ENCODE measurements around the gene LYG1. TPM values are rescaled to one million over a fixed set of nuclear protein-coding genes. Genes with fewer than 3 reads are reported as not detected.

The LYG1 gene
- total RNA-seq, 1 experiment from 2014 or later = 0.93 TPM

GRCh38 chr2:99259465-99259864 is 41.5 kb downstream of the LYG1 start:
- Histone ChIP-seq H3K4me3 (ENCODE audit: low read depth, low read length) (no peak overlapping the region), H3K9me3 (no peaks in the 10 kb centered on the region), H3K36me3 (ENCODE audit: control insufficient read depth, insufficient read depth, low read length) (no peaks in the 10 kb centered on the region), H3K4me1 (no peaks in the 10 kb centered on the region), H3K27me3 (replicated peaks; ENCODE audit: control insufficient read depth, insufficient read depth, low read length) (no peaks in the 10 kb centered on the region)
- Mint-ChIP-seq H3K4me3 (ENCODE audit: unreplicated experiment) (no peak overlapping the region), H3K4me1 (ENCODE audit: low read depth, unreplicated experiment) (no peaks in the 10 kb centered on the region), H3K36me3 (ENCODE audit: insufficient read depth, unreplicated experiment) (no peaks in the 10 kb centered on the region), H3K27me3 (ENCODE audit: insufficient read depth, unreplicated experiment) (no peaks in the 10 kb centered on the region), H3K9me3 (ENCODE audit: unreplicated experiment) (no peaks in the 10 kb centered on the region), H3K27ac (ENCODE audit: unreplicated experiment) (no peak overlapping the region)
- ChIA-PET CTCF (no interaction called here), POLR2A (no interaction called here)
- TF ChIP-seq CTCF (IDR thresholded peaks at IDR 0.05; ENCODE audit: insufficient read depth in 1 of 2, low read depth in 1 of 2, low read length in 1 of 2, severe bottlenecking in 1 of 2, unreplicated experiment in 1 of 2) = no peak
- intact Hi-C loops (cut with micrococcal nuclease; ENCODE audit: unreplicated experiment) = no loop called here
- no TSS peak for BruUV-seq (replicated peaks)
- no peak for DNase-seq

- H3K9me3 ChIP-seq = no peaks in the 10 kb centered on the region
- Mint-ChIP-seq H3K4me3 (ENCODE audit: unreplicated experiment) (no peak overlapping the region), H3K27me3 (ENCODE audit: insufficient read depth, unreplicated experiment) (no peaks in the 10 kb centered on the region), H3K36me3 (ENCODE audit: insufficient read depth, unreplicated experiment) (no peaks in the 10 kb centered on the region), H3K9me3 (ENCODE audit: unreplicated experiment) (peaks cover 10% of the 10 kb centered on the region), H3K27ac (ENCODE audit: unreplicated experiment) (no peak overlapping the region), H3K4me1 (ENCODE audit: low read depth, unreplicated experiment) (no peaks in the 10 kb centered on the region)
- no peak for TF ChIP-seq CTCF (IDR thresholded peaks at IDR 0.05; ENCODE audit: insufficient read depth in 1 of 2, low read depth in 1 of 2, low read length in 1 of 2, severe bottlenecking in 1 of 2, unreplicated experiment in 1 of 2)
- POLR2A ChIA-PET = no interaction called here
- no peak for DNase-seq
- no TSS peak for BruUV-seq (replicated peaks)
- H3K4me1 ChIP-seq = no peaks in the 10 kb centered on the region
- H3K36me3 ChIP-seq (ENCODE audit: control insufficient read depth, insufficient read depth, low read length) = no peaks in the 10 kb centered on the region
- no peaks in the 10 kb centered on the region for H3K27me3 ChIP-seq (replicated peaks; ENCODE audit: control insufficient read depth, insufficient read depth, low read length)
- CTCF ChIA-PET = no interaction called here
- H3K4me3 ChIP-seq (ENCODE audit: low read depth, low read length) = no peak overlapping the region
- intact Hi-C loops (cut with micrococcal nuclease; ENCODE audit: unreplicated experiment) = no loop called here
These were observed 44.3 kb downstream of the LYG1 start for GRCh38 chr2:99256677-99257076.

GRCh38 chr2:99255491-99256318 is 45.3 kb downstream of the LYG1 start, which contains the start of gene LYG2:
Gene LYG2, minus strand, starts transcription at chr2:99255666. Its CDS starts 1,406 bp downstream, at chr2:99254260.
- no peak for DNase-seq
- Histone ChIP-seq H3K4me1 (no peaks in the 10 kb centered on the region), H3K36me3 (ENCODE audit: control insufficient read depth, insufficient read depth, low read length) (no peaks in the 10 kb centered on the region), H3K27me3 (replicated peaks; ENCODE audit: control insufficient read depth, insufficient read depth, low read length) (no peaks in the 10 kb centered on the region), H3K9me3 (no peaks in the 10 kb centered on the region), H3K4me3 (ENCODE audit: low read depth, low read length) (no peak within 1 kb of the TSS)
- Mint-ChIP-seq H3K9me3 (ENCODE audit: unreplicated experiment) (peaks cover 12% of the 10 kb centered on the region), H3K36me3 (ENCODE audit: insufficient read depth, unreplicated experiment) (no peaks in the 10 kb centered on the region), H3K4me1 (ENCODE audit: low read depth, unreplicated experiment) (no peaks in the 10 kb centered on the region), H3K27me3 (ENCODE audit: insufficient read depth, unreplicated experiment) (no peaks in the 10 kb centered on the region), H3K27ac (ENCODE audit: unreplicated experiment) (no peak within 1 kb of the TSS), H3K4me3 (ENCODE audit: unreplicated experiment) (no peak within 1 kb of the TSS)
- intact Hi-C loops (cut with micrococcal nuclease; ENCODE audit: unreplicated experiment) = no loop called here
- no TSS peak for BruUV-seq (replicated peaks)
- ChIA-PET CTCF (no interaction called here), POLR2A (no interaction called here)
- TF ChIP-seq CTCF (IDR thresholded peaks at IDR 0.05; ENCODE audit: insufficient read depth in 1 of 2, low read depth in 1 of 2, low read length in 1 of 2, severe bottlenecking in 1 of 2, unreplicated experiment in 1 of 2) = no peak

Measured in Caco-2 (cell line).